Ovary (tissue), 9 donors: ENCODE results near the gene GIMD1. TPM values are rescaled to one million over a fixed set of nuclear protein-coding genes. Genes with fewer than 3 reads are reported as not detected.

Experiments used
- DNase-seq, 5 donors: peaks; one replicate each; pipeline ENCODE4 v3.0.0-alpha.2; 2019 to 2020
- H3K27ac ChIP-seq, 2 donors: fragments of 200-600 bp; one replicate each; pipeline versions ENCODE4 v1.5.1 to v1.8.0; 2019 to 2022
- H3K27me3 ChIP-seq: fragments of 200-600 bp; one replicate; pipeline ENCODE4 v1.8.0; 2022
- H3K36me3 ChIP-seq: fragments of 200-600 bp; sonication (generic); one replicate; pipeline ENCODE4 v1.5.1; 2019
- H3K4me1 ChIP-seq: one replicate; pipeline ENCODE4 v1.8.1; 2013; ENCODE audit warnings: mild to moderate bottlenecking, moderate library complexity; ENCODE audit not compliant: insufficient read depth
- H3K4me3 ChIP-seq: fragments of 200-600 bp; sonication (generic); one replicate; pipeline ENCODE4 v1.5.1; 2017
- H3K9me3 ChIP-seq, 2 donors: fragments of 200-600 bp in 1 of 2; sonication (generic) in 1 of 2; one replicate each; pipeline versions ENCODE4 v1.5.1 to v1.8.1; 2013 to 2019; ENCODE audit warnings: mild to moderate bottlenecking in 1 of 2, moderate library complexity in 1 of 2
- EP300 ChIP-seq: sonication (generic); formaldehyde crosslinking; IDR thresholded peaks from one replicate; pipeline ENCODE4 v1.6.1; 2017; ENCODE audit warnings: antibody characterized with exemption
- POLR2A ChIP-seq: fragments of 450-650 bp; IDR thresholded peaks from one replicate; pipeline ENCODE4 v1.6.1; 2017; ENCODE audit warnings: antibody characterized with exemption, mild to moderate bottlenecking, moderate library complexity
- WGBS, 3 donors: extraction: QIAGEN DNeasy Blood & Tissue Kit in 1 of 3; methylation state at CpG; one replicate each; pipeline versions ENCODE4 v1.1.5 to v1.1.7; 2013 to 2017; 5-methylcytosine and 5-hydroxymethylcytosine counted together
- intact Hi-C, 4 donors: fragments of 100-400 bp; cut with DNase I; formaldehyde crosslinking; loops; one replicate each; pipeline versions ENCODE4 v1.11.0 to v1.15.1; 2022 to 2023
- polyA plus RNA-seq, 2 donors: library from polyadenylated mRNA; stranded (reverse); fragments of 200-250 nt in 1 of 2; fragments of 350-450 nt in 1 of 2; fragmentation: Illumina TruSeq in 1 of 2; extraction: RNeasy Lipid Tissue Mini Kit (QIAGEN cat#74804) in 1 of 2; gene quantifications; one replicate each; pipeline ENCODE4 v1.2.3, GENCODE V29; 2013 to 2014
- total RNA-seq, 7 donors: library from RNA; depleted of rRNA in 2 of 7; stranded (reverse); fragments of >200 nt in 2 of 7; fragmentation: NEBNext Ultra II Directional in 3 of 7; extraction: Animal tissue kit (Norgen Biotek cat#: 25700) in 3 of 7; gene quantifications; one replicate each; pipeline versions ENCODE4 v1.1.0 to v1.2.4, GENCODE V29; 2016 to 2023
- TF ChIP-seq, protein P1 (sequence below), 3 donors: fragments of 450-650 bp in 2 of 3; fragments of 200-600 bp in 1 of 3; IDR thresholded peaks; one replicate each; pipeline versions ENCODE4 v1.5.1 to v1.8.0; 2016 to 2022; ENCODE audit warnings: antibody characterized with exemption in 3 of 3, mild to moderate bottlenecking in 1 of 3
- donor health status: DM: no; HTN: no; CAD: no; lungs with moderate emphysema.
- donor health status: DM: no; HTN: no; CAD: no.
- donor health status: Bipolar disorder and iron deficiency.
- donor health status: DM: yes; HTN: yes; CAD: no.
- donor health status: DM: no; HTN: no; CAD: no.
- donor health status: DM: yes; HTN: yes; CAD: no.

GIMD1 gene
- total and polyA plus RNA-seq, 9 donors = not detected

DNA sequence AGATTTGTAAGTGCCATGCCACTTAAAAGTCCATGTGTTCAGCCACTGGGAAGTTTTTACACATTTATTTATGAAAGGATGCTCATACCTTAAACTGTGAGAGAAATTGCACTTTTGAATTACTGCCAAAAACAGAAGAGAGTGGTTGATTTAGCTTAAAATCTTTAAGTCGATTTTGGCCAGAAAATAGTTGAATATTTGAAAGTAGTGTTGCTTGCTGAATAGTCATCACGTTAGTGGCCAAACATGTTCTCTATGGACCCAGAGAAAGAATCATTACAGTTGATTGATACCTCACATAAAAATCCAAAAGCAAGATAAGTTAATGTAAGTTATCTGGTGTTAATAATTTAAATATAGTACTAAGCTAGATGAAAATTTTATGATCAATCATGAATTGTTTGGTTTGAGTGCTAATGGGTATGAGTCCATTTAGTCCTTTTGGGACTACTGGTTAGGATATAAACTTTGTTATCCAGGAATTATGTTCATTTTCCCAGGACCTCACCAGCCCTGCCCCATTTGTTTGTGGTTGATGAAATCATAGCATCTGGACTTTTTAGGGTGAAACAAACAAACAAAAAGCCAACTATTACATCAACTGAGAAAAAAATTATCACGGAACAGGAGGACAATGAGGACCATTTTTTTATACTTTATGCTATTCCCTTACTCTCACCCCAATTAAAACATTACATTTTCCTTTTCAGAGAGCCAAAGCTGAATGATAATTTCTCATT is 6.3 kb downstream of the GIMD1 start:
- intact Hi-C loops = no loop called here
- WGBS, 3 donors = 71 to 72% (median 72%) methylated on average over 3 of the region's 3 CpGs
- Histone ChIP-seq H3K27me3 (no peaks in the 10 kb centered on the region), H3K36me3 (no peaks in the 10 kb centered on the region), H3K9me3 (no peaks in the 10 kb centered on the region), H3K4me1 (no peaks in the 10 kb centered on the region), H3K4me3 (no peak overlapping the region), H3K27ac (no peak overlapping the region)
- TF ChIP-seq, protein P1, sequence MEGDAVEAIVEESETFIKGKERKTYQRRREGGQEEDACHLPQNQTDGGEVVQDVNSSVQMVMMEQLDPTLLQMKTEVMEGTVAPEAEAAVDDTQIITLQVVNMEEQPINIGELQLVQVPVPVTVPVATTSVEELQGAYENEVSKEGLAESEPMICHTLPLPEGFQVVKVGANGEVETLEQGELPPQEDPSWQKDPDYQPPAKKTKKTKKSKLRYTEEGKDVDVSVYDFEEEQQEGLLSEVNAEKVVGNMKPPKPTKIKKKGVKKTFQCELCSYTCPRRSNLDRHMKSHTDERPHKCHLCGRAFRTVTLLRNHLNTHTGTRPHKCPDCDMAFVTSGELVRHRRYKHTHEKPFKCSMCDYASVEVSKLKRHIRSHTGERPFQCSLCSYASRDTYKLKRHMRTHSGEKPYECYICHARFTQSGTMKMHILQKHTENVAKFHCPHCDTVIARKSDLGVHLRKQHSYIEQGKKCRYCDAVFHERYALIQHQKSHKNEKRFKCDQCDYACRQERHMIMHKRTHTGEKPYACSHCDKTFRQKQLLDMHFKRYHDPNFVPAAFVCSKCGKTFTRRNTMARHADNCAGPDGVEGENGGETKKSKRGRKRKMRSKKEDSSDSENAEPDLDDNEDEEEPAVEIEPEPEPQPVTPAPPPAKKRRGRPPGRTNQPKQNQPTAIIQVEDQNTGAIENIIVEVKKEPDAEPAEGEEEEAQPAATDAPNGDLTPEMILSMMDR (IDR thresholded peaks at IDR 0.05) = no peak
- no peak for TF ChIP-seq POLR2A
- TF ChIP-seq EP300 = no peak
- DNase-seq = no peak

DNA sequence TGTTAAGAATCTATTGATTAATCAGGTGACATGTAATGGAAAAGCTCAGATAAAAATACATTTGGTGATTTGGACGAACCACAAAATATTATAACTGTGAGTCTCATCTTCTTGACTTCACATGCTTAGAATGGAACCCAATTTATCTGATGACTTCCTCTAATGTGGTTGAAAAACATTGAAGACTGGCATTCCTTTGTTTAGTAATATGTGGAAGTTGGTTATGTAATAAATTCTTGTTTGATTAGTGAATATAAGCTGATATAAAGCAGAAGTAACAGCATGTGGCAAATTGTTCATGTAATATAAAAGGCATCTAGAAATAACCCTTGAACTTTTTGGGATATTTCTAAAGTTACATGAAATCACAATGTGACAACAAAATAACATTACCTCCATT is 9.7 kb downstream of the GIMD1 start:
- Histone ChIP-seq H3K27me3 (no peaks in the 10 kb centered on the region), H3K36me3 (no peaks in the 10 kb centered on the region), H3K27ac (no peak overlapping the region), H3K4me3 (no peak overlapping the region), H3K9me3 (no peaks in the 10 kb centered on the region), H3K4me1 (no peaks in the 10 kb centered on the region)
- intact Hi-C loops = no loop called here
- WGBS, 3 donors = 86 to 91% (median 89%) methylated on average over 1 of the region's 1 CpG
- DNase-seq = no peak
- TF ChIP-seq POLR2A (no peak), EP300 (no peak)

DNA sequence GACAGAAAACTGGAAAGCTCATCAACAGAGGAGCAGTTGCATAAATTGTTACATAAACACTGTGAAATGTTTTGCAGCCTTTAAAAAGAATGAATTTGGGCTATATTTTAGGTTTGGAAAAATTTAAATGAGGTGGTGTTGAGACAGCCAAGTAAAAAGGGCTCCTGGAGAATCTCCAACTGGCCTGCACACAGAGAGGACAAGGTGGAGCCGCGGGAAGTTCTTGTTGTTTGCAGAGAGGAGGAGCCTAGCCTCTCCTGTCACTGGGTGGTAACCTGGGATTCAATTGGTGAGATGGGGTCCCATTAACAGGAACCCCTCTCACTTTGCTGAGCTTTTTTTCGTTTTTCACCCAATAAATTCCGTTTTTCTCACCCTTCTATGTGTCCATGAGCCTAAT is 13.4 kb downstream of the GIMD1 start:
- Histone ChIP-seq H3K4me1 (no peaks in the 10 kb centered on the region), H3K27ac (no peak overlapping the region), H3K36me3 (no peaks in the 10 kb centered on the region), H3K4me3 (no peak overlapping the region), H3K9me3 (no peaks in the 10 kb centered on the region), H3K27me3 (no peaks in the 10 kb centered on the region)
- TF ChIP-seq, protein P1 (IDR thresholded peaks at IDR 0.05) = no peak
- no peak for TF ChIP-seq EP300
- WGBS, 3 donors = 23 to 41% (median 28%) methylated on average over 4 of the region's 4 CpGs
- intact Hi-C loops = no loop called here
- peak in 4 of 5 donors; percentile 13 to 31 (median 25) for DNase-seq

DNA sequence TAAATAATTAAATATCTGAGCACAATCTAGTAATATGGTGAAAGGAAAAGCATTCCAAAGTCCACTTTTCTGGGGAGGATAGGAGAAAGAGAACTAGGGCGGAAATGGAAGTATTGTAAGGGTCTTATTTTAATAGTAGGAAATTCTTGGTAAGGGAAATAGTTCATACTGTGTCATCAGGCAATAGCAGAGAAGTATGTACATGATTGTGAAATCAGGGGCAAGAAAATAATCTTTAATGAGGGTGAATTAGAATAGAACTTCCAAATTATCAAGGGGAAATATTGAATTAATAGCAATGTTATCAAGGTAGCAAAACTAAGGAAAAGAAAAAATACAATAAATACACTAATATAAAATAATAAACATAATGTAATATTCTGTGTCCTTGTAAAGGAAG is 14.8 kb downstream of the GIMD1 start:
- no peaks in the 10 kb centered on the region for H3K36me3 ChIP-seq
- TF ChIP-seq, protein P1 (IDR thresholded peaks at IDR 0.05) = no peak
- no peak for TF ChIP-seq POLR2A
- no peak for TF ChIP-seq EP300
- no peaks in the 10 kb centered on the region for H3K9me3 ChIP-seq
- no peak for DNase-seq
- H3K4me3 ChIP-seq = no peak overlapping the region
- WGBS, 3 donors = 96 to 100% (median 98%) methylated on average over 1 of the region's 1 CpG
- H3K27ac ChIP-seq = no peak overlapping the region
- no peaks in the 10 kb centered on the region for H3K27me3 ChIP-seq
- H3K4me1 ChIP-seq = no peaks in the 10 kb centered on the region
- intact Hi-C loops = no loop called here

DNA sequence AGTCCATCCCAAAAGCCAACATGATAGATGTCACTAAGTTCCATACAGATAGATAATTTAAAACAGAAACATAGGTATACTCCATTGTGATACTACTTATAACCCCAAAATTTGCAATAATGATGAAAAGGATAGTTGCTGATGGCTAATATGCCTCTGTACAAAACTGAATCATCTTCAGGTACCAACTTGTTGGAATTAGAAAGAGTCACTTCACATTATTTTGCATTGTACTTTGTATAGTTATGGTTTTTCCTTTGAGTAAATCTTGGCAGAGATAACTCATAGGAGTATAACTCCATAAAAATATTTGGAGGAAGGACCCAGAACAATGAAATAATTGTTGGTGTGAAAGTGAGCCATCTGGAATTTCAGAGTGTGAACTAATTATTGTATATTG is 17.6 kb downstream of the GIMD1 start:
- TF ChIP-seq EP300 = no peak
- TF ChIP-seq, protein P1 (IDR thresholded peaks at IDR 0.05) = no peak
- no peak for TF ChIP-seq POLR2A
- intact Hi-C loops = no loop called here
- no peaks in the 10 kb centered on the region for H3K27me3 ChIP-seq
- no peak overlapping the region for H3K4me3 ChIP-seq
- no peaks in the 10 kb centered on the region for H3K9me3 ChIP-seq
- H3K27ac ChIP-seq = no peak overlapping the region
- no peaks in the 10 kb centered on the region for H3K36me3 ChIP-seq
- H3K4me1 ChIP-seq = no peaks in the 10 kb centered on the region
- no peak for DNase-seq
